Tongue (tissue), 2 donors: ENCODE measurements around the gene CLIP1. TPM values are rescaled to one million over a fixed set of nuclear protein-coding genes. Genes with fewer than 3 reads are reported as not detected.
"Not testable (repeated sequence)": the region's sequence is repeated elsewhere in the genome, so short reads cannot be mapped to it uniquely, and the experiment has no call there.

Source experiments
- DNase-seq: peaks from one replicate; pipeline ENCODE4 v3.0.0-alpha.2; 2015
- total RNA-seq: library from RNA; depleted of rRNA; stranded (reverse); fragments of >200 nt; gene quantifications from one replicate; pipeline ENCODE4 v1.2.3, GENCODE V29; 2014

The CLIP1 gene
- total RNA-seq = 56.7 TPM

DNA sequence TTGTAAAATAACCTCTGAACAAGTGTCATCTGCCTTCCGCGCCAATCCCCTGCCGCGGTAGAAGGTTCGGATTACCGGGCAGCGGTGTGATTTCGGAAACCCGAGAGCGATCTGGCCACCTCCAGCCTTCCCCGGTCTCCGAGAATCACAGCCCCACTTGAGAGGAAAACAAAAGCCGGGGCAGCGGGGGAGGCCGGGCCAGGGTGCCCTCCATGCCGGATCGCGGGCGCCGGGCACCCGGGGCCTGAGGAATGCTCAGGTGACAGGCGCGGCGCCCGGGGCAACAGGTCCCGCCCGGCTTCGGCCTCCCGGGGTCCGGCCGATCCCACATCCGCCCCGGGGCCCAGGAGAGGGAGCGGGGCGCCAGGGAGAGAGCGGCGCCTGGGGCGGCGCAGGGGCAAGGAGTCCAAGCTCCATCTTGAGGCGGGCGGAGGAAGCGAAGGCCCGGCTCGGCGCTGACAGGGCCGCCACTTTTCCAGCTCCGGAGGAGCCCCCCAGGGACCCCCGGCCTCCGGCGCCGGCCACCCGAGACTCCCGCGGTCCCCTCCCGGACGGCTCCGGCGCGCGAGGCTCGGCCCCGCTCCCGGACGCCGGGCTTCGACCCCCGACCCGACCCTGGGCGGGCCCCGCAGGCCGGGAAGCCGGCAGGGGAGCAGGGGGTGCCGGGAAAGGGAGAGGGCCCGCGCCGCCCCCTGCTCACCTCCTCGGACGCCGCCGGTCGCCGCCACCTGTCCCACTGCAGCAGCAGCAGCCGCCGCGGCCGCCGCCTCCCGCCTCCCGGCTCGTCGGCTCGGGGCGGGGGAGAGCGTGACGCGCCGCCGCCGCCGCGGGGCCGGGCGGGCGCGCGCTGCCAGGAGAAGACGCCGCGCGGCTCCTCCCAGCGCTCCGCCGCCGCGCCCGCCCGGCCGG, at the start of gene CLIP1:
CLIP1 (minus strand) TSS at position 849 of the 909 bp plus-strand sequence. CDS start 42,217 bp downstream, outside the sequence.
- peak; percentile 77 for DNase-seq

- DNase-seq = peak; percentile 88
Measured at GRCh38 chr12:122471324-122472226, 49.1 kb upstream of the CLIP1 start.

DNA sequence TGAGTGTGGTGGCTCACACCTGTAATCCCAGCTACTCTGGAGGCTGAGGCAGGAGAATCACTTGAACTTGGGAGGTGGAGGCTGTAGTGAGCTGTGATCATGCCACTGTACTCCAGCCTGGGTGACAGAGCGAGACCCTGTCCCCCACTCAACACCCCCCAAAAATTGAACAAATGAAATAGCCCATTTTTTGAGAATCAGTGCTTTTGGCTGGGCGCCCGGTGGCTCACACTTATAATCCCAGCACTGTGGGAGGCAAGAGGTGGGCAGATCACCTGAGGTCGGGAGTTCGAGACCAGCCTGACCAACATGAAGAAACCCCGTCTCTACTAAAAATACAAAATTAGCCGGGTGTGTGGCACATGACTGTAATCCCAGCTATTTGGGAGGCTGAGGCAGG, 48.1 kb upstream of the CLIP1 start:
- DNase-seq = not testable (repeated sequence)

- DNase-seq = not testable (repeated sequence)
Measured at GRCh38 chr12:122469856-122470255, 47.4 kb upstream of the CLIP1 start.

- DNase-seq = peak; percentile 32
Measured at GRCh38 chr12:122467983-122468382, 45.5 kb upstream of the CLIP1 start.

DNA sequence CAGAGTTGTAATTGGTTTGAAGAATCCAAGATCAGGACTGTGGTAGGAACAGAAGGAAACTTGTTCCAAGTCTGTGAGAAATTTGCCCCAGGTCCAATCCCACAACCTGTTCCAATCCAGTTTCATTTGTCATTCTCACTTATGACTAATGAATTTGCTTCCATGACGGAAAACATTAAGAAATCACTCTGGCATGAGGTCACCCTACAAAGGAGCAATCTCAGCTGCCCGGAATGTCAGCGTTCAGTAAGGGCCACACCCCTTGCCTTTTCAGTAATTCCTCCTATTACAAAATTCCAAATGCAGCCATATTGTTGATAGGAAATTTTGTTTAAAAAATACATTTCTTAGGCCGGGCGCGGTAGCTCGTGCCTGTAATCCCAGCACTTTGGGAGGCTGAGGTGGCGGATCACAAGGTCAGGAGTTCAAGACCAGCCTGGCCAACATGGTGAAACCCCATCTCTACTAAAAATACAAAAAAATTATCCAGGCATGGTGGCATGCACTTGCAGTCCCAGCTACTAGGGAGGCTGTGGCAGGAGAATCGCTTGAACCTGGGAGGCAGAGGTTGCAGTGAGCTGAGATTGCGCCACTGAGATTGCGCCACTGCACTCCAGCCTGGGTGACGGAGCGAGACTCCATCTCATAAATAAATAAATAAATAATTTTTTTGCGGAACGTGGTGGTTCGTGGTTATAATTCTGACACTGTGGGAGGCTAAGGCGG, 42.0 kb upstream of the CLIP1 start:
- DNase-seq = peak; percentile 90

DNA sequence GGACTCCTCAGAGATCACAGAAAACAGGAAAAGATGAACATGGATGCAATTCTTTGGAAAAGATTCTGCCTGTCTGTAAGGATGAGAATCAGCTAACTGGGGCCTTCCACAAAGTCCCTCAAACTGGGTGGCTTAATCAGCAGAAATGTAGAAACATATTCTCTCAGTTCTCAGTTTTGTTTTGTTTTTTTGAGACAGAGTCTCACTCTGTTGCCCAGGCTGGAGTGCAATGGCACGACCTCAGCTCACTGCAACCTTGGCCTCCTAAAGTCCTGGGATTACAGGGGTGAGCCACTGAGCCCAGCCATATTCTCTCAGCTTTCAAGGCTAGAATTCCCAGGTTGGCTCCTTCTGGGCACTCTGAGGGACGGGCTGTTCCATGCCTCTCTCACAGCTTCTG, 38.2 kb upstream of the CLIP1 start:
- DNase-seq = no peak

GRCh38 chr12:122460061-122460460, 37.6 kb upstream of the CLIP1 start:
- no peak for DNase-seq

DNA sequence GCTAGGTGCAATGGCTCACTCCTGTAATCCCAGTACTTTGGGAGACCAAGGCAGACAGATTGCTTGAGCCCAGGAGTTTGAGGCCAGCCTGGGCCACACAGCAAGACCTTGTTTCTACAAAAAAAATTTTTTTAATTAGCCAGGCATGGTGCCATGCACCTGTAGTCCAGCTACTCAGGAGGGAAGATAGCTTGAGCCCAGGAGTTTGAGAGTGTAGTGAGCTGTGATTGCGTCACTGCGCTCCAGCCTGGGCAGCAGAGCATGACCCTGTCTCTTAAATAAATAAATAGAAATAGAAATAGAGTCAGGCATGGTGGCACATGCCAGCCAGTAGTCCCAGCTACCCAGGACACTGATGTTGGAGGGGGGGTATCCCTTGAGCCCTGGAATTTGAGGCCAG, 36.7 kb upstream of the CLIP1 start:
- no peak for DNase-seq

- DNase-seq = no peak
Measured at GRCh38 chr12:122458105-122459035, 35.9 kb upstream of the CLIP1 start.

DNA sequence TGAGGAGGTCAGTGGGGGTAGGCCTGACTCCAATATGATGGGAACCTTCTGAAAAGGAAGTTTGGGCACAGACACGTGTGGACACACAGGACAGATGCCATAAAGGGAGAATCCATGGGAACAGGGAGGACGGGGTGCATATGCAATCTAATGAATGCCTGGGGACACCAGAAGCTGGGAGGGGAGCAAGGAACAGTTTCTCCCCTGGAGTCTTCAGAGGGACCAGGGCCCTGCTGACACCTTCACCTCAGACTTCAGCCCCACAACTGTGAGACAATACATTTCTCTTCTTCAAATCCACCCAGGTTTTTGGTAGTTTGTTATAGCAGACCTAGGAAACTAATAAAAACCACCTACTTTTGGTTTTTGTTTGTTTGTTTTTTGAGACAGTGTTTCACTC, 35.2 kb upstream of the CLIP1 start:
- DNase-seq = no peak

DNA sequence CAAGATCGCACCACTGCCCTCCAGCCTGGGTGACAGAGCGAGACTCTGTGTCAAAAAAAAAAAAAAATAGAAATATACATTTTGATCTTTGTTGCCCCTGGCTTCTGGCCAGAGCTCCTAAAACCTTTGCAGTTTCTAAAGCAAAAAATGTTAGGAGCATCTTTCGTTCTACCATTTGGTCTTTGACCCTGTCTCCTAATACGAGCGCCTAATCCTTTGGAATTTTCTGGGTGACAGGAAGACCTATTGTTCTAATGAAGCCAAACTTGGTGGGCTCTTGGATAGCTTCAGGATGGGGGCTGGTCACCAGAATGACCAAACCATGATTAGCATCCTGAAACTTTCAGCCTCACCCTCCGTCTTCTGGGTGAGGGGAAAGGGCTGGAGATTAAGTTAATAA, 32.3 kb upstream of the CLIP1 start:
- DNase-seq = no peak

DNA sequence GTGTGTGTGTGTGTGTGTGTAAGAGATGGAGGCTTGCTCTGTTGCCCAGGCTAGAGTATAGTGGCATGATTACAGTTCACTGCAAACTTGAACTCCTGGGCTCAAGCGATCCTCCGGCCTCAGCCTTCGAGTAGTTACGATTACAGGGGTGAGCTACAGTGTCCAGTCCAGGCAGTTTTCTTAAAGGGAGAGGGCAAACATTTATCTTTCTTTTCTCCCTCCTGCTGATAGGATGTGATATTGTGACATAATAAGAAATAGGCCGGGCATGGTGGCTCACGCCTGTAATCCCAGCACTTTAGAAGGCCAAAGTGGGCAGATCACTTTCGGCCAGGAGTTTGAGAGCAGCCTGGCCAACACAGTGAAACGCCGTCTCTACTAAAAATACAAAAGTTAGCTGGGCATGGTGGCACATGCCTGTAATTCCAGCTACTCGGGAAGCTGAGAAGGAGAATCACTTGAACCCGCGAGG, 31.8 kb upstream of the CLIP1 start:
- no peak for DNase-seq

DNA sequence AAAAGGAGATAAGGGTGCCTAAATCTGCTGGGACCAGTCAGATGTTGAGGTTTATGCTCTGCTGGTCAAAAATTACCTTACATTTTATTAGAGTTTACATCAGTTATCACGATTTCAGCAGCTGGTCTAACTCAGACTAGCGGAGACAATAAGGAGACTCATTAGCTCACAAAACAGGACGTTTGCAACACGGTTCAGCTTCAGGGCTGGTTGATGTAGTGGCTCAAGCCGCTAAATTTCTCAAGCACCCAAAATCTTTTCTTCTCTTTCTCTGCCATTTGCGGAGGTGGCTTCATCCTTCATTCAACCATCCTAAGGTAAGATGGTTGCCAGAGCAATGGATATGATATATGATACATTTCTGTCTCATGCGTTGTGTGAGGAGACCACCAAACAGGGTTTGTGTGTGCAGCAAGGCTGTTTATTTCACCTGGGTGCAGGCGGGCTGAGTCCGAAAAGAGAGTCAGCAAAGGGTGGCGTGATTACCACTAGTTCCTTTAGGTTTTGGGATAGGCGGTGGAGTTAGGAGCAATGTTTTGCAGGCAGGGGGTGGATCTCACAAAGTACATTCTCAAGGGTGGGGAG, 30.3 kb upstream of the CLIP1 start:
- DNase-seq = no peak

DNA sequence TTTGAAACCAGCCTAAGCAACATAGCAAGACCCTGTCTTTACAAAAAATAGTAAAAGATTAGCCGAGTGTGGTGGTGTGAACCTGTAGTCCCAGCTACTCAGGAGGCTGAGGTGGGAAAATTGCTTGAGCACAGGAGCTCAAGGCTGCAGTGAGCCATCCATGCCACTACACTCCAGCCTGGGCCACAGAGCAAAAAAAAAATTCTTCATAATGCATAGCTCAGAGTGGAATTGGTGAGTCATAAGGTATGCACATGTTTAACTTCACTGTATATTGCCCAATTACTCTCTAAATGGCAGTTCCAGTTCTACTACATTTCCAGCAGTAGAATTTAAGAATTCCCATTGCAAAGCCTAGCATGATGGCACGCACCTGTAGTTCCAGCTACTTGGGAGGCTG, 26.8 kb upstream of the CLIP1 start:
- no peak for DNase-seq

- not testable (repeated sequence) for DNase-seq
Measured at GRCh38 chr12:122447825-122448224, 25.4 kb upstream of the CLIP1 start.

- not testable (repeated sequence) for DNase-seq
Measured at GRCh38 chr12:122446390-122446789, 23.9 kb upstream of the CLIP1 start.

DNA sequence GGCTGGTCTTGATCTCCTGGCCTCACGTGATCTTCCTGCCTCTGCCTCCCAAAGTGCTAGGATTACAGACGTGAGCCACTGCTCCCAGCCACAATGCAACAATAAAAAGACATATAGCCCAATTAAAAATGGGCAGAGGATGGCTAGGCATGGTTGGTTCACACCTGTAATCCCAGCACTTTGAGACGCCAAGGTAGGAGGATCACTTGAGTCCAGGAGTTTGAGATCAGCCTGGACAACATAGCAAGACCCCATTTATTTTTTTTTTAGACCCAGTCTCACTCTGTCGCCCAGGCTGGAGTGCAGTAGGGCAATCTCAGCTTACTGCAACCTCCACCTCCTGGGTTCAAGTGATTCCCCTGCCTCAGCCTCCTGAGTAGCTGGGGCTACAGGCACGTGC, 21.6 kb upstream of the CLIP1 start:
- DNase-seq = not testable (repeated sequence)

GRCh38 chr12:122438822-122439221, 16.4 kb upstream of the CLIP1 start:
- DNase-seq = not testable (repeated sequence)

- DNase-seq = peak; percentile 86
Measured at GRCh38 chr12:122437656-122438121, 15.2 kb upstream of the CLIP1 start.
